HepG2 (cell line): Measurements from ENCODE around the gene EPHX1.

Source experiments
- CTCF ChIP-seq: sonication (generic); formaldehyde crosslinking; IDR thresholded peaks from 2 replicates; pipeline ENCODE4 v1.5.0; 2020; ENCODE audit warnings: mild to moderate bottlenecking, missing genetic modification reagents, moderate library complexity
- PATZ1 ChIP-seq: sonication (generic); formaldehyde crosslinking; IDR thresholded peaks from 2 replicates; pipeline ENCODE4 v1.4.0; 2020; ENCODE audit warnings: missing genetic modification reagents
- POLR2A ChIP-seq, 2 experiments: IDR thresholded peaks; 2 replicates each; pipeline ENCODE4 v1.6.1; 2011; ENCODE audit warnings: low read depth in 2 of 2, low read length in 2 of 2, mild to moderate bottlenecking in 1 of 2, moderate library complexity in 1 of 2; ENCODE audit not compliant: insufficient read depth in 1 of 2
- ZNF292 ChIP-seq: sonication (generic); formaldehyde crosslinking; IDR thresholded peaks from 2 replicates; pipeline ENCODE4 v1.8.1; 2022; ENCODE audit warnings: mild to moderate bottlenecking, low read depth, missing genetic modification reagents, borderline replicate concordance

- TF ChIP-seq ZNF292 (CRISPR knock-in tag) = no peak
- TF ChIP-seq CTCF = no peak
- TF ChIP-seq POLR2A (IDR thresholded peaks at IDR 0.05; ENCODE audit: insufficient read depth in 1 of 2, low read depth in 2 of 2, low read length in 2 of 2) = 0 out of 4 replicates have a peak, but pooled peaks of 1 of the 2 experiments have one; percentile 3
- no peak for TF ChIP-seq PATZ1 (CRISPR knock-in tag)
Measured at GRCh38 chr1:225849925-225850324, 40.0 kb downstream of the EPHX1 start.
